HepG2 (cell line): ENCODE results near the gene AKNA. TPM values are rescaled to one million over a fixed set of nuclear protein-coding genes. Genes with fewer than 3 reads are reported as not detected.
"Not testable (repeated sequence)": the region's sequence is repeated elsewhere in the genome, so short reads cannot be mapped to it uniquely, and the experiment has no call there.

ENCODE experiments used
- BCL6 ChIP-seq: IDR thresholded peaks from 2 replicates; pipeline ENCODE4 v1.6.1; 2016; ENCODE audit warnings: missing genetic modification reagents, missing compliant biosample characterization
- EP300 ChIP-seq, 3 experiments: sonication (generic) in 1 of 3; formaldehyde crosslinking in 1 of 3; IDR thresholded peaks; 2 replicates each; pipeline versions ENCODE4 v1.5.1 to v1.6.1; 2011 to 2020; ENCODE audit warnings: low read depth in 2 of 3, low read length in 2 of 3, borderline replicate concordance in 1 of 3, improper control_type of control experiment in 1 of 3, mild to moderate bottlenecking in 1 of 3, missing genetic modification reagents in 1 of 3, moderate library complexity in 1 of 3
- FOXO1 ChIP-seq: sonication (generic); formaldehyde crosslinking; IDR thresholded peaks from 2 replicates; pipeline ENCODE4 v1.4.0; 2020; ENCODE audit warnings: missing genetic modification reagents
- FOXP1 ChIP-seq, 2 experiments: fragments of 450-650 bp in 1 of 2; IDR thresholded peaks; 2 replicates each; pipeline ENCODE4 v1.6.1; 2017 to 2018; ENCODE audit warnings: antibody characterized with exemption in 1 of 2
- GATAD2A ChIP-seq: IDR thresholded peaks from 2 replicates; pipeline ENCODE4 v1.6.1; 2016
- MED13 ChIP-seq: sonication (generic); formaldehyde crosslinking; IDR thresholded peaks from 2 replicates; pipeline ENCODE4 v1.5.0; 2020; ENCODE audit warnings: missing genetic modification reagents
- MYC ChIP-seq: sonication (generic); formaldehyde crosslinking; IDR thresholded peaks from 2 replicates; pipeline ENCODE4 v1.9.0; 2021; ENCODE audit warnings: missing genetic modification reagents, borderline replicate concordance
- SOX5 ChIP-seq: IDR thresholded peaks from 2 replicates; pipeline ENCODE4 v1.6.1; 2016; ENCODE audit warnings: borderline replicate concordance
- ZKSCAN8 ChIP-seq: IDR thresholded peaks from 2 replicates; pipeline ENCODE4 v1.6.1; 2016; ENCODE audit warnings: borderline replicate concordance, missing genetic modification reagents, missing compliant biosample characterization
- ZNF264 ChIP-seq: sonication (generic); formaldehyde crosslinking; IDR thresholded peaks from 2 replicates; pipeline ENCODE4 v1.4.0; 2020; ENCODE audit warnings: missing genetic modification reagents
- ZNF331 ChIP-seq: sonication (generic); formaldehyde crosslinking; IDR thresholded peaks from 2 replicates; pipeline ENCODE4 v1.4.0; 2020; ENCODE audit warnings: missing genetic modification reagents
- polyA plus RNA-seq, 8 experiments: library from polyadenylated mRNA; depleted of rRNA in 3 of 8; stranded (reverse) in 7 of 8; unstranded in 1 of 8; fragments of >200 nt; fragmentation: Illumina TruSeq in 4 of 8; extraction: Trizol in 4 of 8; gene quantifications; 2 replicates each; pipeline versions ENCODE4 v1.2.1 to v1.2.3, GENCODE V29; 2011 to 2016; ENCODE audit warnings: low read depth in 4 of 8, missing spikeins in 1 of 8, mixed read lengths in 1 of 8; ENCODE audit not compliant: insufficient read depth in 1 of 8
- total RNA-seq, 5 experiments: library from RNA; depleted of rRNA; stranded (reverse); fragments of >200 nt; fragmentation: Illumina TruSeq; extraction: Trizol; gene quantifications; 2 replicates each; pipeline ENCODE4 v1.2.3, GENCODE V29; 2016; ENCODE audit warnings: low read depth in 1 of 5
- TF ChIP-seq, protein P1 (sequence below): sonication (generic); formaldehyde crosslinking; IDR thresholded peaks from 2 replicates; pipeline ENCODE4 v1.4.0; 2020; ENCODE audit warnings: mild to moderate bottlenecking, missing genetic modification reagents, borderline replicate concordance
- TF ChIP-seq, protein P2 (sequence below): IDR thresholded peaks from 2 replicates; pipeline ENCODE4 v1.4.0; 2020; ENCODE audit warnings: mild to moderate bottlenecking, missing genetic modification reagents
- TF ChIP-seq, protein P3 (sequence below): IDR thresholded peaks from 2 replicates; pipeline ENCODE4 v1.6.1; 2016; ENCODE audit warnings: low read depth
- TF ChIP-seq, protein P4 (sequence below): IDR thresholded peaks from 2 replicates; pipeline ENCODE4 v1.6.1; 2012; ENCODE audit warnings: inconsistent platforms
- TF ChIP-seq, protein P5 (sequence below): sonication (generic); formaldehyde crosslinking; IDR thresholded peaks from 2 replicates; pipeline ENCODE4 v1.4.0; 2020; ENCODE audit warnings: missing genetic modification reagents

Gene AKNA
- total and polyA plus RNA-seq, 2 of the 13 experiments (the other 11 are each of a cell fraction or from before 2014, with no cell fraction given), result 3.0 to 3.1 TPM

DNA sequence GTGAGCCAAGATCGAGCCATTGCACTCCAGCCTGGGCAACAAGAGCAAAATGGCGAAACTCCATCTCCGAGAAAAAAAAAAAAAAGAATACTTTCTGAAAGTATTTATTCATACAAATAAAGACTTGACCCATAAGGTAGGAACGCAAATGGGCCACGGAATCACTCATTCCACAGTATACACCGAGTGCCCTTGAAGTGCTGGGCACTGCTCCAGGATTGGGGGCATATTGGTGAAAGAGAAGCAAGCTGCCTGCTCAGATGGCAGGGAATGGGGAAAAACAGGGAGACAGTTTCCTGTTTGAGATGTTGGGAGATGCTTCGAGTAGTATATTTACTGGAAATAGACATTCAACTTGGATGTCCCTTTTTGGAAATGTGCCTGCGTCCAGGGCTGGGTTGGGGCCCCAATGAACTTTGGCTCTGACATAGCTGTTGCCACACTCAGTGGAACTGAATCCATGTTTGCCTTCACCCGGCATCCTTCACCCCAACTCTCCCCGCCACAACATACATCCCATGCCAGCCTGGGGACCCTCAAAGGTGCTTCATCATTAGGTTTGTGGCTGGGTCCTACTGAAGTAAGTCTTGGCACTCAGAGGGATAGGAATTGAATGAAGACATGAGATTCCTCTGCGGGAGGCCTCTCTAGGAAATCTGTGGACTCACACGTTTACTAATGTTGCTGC is 58.7 kb downstream of the AKNA start (continued):
- 0 out of 2 replicates have a peak, but pooled peaks have one; percentile 35 for TF ChIP-seq ZKSCAN8 (CRISPR knock-in tag)
- peak in 1 of 2 experiments; percentile 56; a peak in 1 of 4 replicates for TF ChIP-seq EP300 (IDR thresholded peaks at IDR 0.05; ENCODE audit: low read depth in 2 of 2, low read length in 2 of 2)
- not testable (repeated sequence) for TF ChIP-seq EP300 (CRISPR knock-in tag; IDR thresholded peaks at IDR 0.05; ENCODE audit: borderline replicate concordance); FOXP1 (IDR thresholded peaks at IDR 0.05)
- TF ChIP-seq GATAD2A, result peak; percentile 70
- peak; percentile 20; the same call in 1 of the 2 replicates for TF ChIP-seq SOX5 (CRISPR knock-in tag)
- 0 out of 2 replicates have a peak, but pooled peaks have one; percentile 28 for TF ChIP-seq ZNF331 (CRISPR knock-in tag)
- TF ChIP-seq BCL6 (CRISPR knock-in tag), result peak; percentile 71
- TF ChIP-seq FOXO1 (CRISPR knock-in tag), result peak; percentile 72
- TF ChIP-seq MED13 (CRISPR knock-in tag), result 0 out of 2 replicates have a peak, but pooled peaks have one; percentile 35
- TF ChIP-seq, protein P1, sequence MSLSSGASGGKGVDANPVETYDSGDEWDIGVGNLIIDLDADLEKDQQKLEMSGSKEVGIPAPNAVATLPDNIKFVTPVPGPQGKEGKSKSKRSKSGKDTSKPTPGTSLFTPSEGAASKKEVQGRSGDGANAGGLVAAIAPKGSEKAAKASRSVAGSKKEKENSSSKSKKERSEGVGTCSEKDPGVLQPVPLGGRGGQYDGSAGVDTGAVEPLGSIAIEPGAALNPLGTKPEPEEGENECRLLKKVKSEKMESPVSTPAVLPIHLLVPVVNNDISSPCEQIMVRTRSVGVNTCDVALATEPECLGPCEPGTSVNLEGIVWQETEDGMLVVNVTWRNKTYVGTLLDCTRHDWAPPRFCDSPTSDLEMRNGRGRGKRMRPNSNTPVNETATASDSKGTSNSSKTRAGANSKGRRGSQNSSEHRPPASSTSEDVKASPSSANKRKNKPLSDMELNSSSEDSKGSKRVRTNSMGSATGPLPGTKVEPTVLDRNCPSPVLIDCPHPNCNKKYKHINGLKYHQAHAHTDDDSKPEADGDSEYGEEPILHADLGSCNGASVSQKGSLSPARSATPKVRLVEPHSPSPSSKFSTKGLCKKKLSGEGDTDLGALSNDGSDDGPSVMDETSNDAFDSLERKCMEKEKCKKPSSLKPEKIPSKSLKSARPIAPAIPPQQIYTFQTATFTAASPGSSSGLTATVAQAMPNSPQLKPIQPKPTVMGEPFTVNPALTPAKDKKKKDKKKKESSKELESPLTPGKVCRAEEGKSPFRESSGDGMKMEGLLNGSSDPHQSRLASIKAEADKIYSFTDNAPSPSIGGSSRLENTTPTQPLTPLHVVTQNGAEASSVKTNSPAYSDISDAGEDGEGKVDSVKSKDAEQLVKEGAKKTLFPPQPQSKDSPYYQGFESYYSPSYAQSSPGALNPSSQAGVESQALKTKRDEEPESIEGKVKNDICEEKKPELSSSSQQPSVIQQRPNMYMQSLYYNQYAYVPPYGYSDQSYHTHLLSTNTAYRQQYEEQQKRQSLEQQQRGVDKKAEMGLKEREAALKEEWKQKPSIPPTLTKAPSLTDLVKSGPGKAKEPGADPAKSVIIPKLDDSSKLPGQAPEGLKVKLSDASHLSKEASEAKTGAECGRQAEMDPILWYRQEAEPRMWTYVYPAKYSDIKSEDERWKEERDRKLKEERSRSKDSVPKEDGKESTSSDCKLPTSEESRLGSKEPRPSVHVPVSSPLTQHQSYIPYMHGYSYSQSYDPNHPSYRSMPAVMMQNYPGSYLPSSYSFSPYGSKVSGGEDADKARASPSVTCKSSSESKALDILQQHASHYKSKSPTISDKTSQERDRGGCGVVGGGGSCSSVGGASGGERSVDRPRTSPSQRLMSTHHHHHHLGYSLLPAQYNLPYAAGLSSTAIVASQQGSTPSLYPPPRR (CRISPR knock-in tag), result peak; percentile 24; the same call in 1 of the 2 replicates
- peak; percentile 56 for TF ChIP-seq FOXP1 (CRISPR knock-in tag; IDR thresholded peaks at IDR 0.05)
- TF ChIP-seq MYC (CRISPR knock-in tag), result peak; percentile 12
- TF ChIP-seq, protein P2, sequence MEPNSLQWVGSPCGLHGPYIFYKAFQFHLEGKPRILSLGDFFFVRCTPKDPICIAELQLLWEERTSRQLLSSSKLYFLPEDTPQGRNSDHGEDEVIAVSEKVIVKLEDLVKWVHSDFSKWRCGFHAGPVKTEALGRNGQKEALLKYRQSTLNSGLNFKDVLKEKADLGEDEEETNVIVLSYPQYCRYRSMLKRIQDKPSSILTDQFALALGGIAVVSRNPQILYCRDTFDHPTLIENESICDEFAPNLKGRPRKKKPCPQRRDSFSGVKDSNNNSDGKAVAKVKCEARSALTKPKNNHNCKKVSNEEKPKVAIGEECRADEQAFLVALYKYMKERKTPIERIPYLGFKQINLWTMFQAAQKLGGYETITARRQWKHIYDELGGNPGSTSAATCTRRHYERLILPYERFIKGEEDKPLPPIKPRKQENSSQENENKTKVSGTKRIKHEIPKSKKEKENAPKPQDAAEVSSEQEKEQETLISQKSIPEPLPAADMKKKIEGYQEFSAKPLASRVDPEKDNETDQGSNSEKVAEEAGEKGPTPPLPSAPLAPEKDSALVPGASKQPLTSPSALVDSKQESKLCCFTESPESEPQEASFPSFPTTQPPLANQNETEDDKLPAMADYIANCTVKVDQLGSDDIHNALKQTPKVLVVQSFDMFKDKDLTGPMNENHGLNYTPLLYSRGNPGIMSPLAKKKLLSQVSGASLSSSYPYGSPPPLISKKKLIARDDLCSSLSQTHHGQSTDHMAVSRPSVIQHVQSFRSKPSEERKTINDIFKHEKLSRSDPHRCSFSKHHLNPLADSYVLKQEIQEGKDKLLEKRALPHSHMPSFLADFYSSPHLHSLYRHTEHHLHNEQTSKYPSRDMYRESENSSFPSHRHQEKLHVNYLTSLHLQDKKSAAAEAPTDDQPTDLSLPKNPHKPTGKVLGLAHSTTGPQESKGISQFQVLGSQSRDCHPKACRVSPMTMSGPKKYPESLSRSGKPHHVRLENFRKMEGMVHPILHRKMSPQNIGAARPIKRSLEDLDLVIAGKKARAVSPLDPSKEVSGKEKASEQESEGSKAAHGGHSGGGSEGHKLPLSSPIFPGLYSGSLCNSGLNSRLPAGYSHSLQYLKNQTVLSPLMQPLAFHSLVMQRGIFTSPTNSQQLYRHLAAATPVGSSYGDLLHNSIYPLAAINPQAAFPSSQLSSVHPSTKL (CRISPR knock-in tag), result peak; percentile 54
- TF ChIP-seq ZNF264 (CRISPR knock-in tag), result peak; percentile 68; the same call in 1 of the 2 replicates
- TF ChIP-seq, protein P3, sequence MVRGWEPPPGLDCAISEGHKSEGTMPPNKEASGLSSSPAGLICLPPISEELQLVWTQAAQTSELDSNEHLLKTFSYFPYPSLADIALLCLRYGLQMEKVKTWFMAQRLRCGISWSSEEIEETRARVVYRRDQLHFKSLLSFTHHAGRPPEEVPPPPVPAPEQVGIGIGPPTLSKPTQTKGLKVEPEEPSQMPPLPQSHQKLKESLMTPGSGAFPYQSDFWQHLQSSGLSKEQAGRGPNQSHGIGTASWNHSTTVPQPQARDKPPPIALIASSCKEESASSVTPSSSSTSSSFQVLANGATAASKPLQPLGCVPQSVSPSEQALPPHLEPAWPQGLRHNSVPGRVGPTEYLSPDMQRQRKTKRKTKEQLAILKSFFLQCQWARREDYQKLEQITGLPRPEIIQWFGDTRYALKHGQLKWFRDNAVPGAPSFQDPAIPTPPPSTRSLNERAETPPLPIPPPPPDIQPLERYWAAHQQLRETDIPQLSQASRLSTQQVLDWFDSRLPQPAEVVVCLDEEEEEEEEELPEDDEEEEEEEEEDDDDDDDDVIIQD (CRISPR knock-in tag), result peak; percentile 66; the same call in 1 of the 2 replicates
- TF ChIP-seq, protein P4, sequence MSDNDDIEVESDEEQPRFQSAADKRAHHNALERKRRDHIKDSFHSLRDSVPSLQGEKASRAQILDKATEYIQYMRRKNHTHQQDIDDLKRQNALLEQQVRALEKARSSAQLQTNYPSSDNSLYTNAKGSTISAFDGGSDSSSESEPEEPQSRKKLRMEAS, result peak; percentile 32; the same call in 1 of the 2 replicates
- TF ChIP-seq, protein P5, sequence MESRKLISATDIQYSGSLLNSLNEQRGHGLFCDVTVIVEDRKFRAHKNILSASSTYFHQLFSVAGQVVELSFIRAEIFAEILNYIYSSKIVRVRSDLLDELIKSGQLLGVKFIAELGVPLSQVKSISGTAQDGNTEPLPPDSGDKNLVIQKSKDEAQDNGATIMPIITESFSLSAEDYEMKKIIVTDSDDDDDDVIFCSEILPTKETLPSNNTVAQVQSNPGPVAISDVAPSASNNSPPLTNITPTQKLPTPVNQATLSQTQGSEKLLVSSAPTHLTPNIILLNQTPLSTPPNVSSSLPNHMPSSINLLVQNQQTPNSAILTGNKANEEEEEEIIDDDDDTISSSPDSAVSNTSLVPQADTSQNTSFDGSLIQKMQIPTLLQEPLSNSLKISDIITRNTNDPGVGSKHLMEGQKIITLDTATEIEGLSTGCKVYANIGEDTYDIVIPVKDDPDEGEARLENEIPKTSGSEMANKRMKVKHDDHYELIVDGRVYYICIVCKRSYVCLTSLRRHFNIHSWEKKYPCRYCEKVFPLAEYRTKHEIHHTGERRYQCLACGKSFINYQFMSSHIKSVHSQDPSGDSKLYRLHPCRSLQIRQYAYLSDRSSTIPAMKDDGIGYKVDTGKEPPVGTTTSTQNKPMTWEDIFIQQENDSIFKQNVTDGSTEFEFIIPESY (CRISPR knock-in tag), result 0 out of 2 replicates have a peak, but pooled peaks have one; percentile 13
